GOT3 (cell line): Measurements from ENCODE around the gene HNF1A.
"Not testable (repeated sequence)": the region's sequence is repeated elsewhere in the genome, so short reads cannot be mapped to it uniquely, and the experiment has no call there.

Experiments
- DNase-seq: peaks from one replicate; lab custom pipeline; 2025; ENCODE audit warnings: mixed read lengths; lab: John Stamatoyannopoulos, UW

HNF1A gene, protein sequence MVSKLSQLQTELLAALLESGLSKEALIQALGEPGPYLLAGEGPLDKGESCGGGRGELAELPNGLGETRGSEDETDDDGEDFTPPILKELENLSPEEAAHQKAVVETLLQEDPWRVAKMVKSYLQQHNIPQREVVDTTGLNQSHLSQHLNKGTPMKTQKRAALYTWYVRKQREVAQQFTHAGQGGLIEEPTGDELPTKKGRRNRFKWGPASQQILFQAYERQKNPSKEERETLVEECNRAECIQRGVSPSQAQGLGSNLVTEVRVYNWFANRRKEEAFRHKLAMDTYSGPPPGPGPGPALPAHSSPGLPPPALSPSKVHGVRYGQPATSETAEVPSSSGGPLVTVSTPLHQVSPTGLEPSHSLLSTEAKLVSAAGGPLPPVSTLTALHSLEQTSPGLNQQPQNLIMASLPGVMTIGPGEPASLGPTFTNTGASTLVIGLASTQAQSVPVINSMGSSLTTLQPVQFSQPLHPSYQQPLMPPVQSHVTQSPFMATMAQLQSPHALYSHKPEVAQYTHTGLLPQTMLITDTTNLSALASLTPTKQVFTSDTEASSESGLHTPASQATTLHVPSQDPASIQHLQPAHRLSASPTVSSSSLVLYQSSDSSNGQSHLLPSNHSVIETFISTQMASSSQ

DNA sequence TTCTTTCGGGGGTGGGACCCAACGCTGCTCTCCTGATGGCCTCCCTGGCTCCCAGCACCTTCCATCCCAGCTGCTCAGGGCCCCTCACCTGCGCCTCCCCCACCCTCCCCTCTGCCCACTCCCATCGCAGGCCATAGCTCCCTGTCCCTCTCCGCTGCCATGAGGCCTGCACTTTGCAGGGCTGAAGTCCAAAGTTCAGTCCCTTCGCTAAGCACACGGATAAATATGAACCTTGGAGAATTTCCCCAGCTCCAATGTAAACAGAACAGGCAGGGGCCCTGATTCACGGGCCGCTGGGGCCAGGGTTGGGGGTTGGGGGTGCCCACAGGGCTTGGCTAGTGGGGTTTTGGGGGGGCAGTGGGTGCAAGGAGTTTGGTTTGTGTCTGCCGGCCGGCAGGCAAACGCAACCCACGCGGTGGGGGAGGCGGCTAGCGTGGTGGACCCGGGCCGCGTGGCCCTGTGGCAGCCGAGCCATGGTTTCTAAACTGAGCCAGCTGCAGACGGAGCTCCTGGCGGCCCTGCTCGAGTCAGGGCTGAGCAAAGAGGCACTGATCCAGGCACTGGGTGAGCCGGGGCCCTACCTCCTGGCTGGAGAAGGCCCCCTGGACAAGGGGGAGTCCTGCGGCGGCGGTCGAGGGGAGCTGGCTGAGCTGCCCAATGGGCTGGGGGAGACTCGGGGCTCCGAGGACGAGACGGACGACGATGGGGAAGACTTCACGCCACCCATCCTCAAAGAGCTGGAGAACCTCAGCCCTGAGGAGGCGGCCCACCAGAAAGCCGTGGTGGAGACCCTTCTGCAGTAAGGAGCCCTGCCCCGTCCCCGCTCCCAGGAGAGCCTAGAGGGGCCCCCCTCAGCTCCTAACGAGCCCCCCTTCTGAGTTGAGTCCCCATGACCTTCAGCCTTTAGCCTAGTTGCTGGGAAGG is at the start of gene HNF1A:
Gene HNF1A (plus strand): TSS at position 248 of the 924 bp plus-strand sequence. CDS start 226 bp downstream, at position 474.
- DNase-seq = no peak

DNA sequence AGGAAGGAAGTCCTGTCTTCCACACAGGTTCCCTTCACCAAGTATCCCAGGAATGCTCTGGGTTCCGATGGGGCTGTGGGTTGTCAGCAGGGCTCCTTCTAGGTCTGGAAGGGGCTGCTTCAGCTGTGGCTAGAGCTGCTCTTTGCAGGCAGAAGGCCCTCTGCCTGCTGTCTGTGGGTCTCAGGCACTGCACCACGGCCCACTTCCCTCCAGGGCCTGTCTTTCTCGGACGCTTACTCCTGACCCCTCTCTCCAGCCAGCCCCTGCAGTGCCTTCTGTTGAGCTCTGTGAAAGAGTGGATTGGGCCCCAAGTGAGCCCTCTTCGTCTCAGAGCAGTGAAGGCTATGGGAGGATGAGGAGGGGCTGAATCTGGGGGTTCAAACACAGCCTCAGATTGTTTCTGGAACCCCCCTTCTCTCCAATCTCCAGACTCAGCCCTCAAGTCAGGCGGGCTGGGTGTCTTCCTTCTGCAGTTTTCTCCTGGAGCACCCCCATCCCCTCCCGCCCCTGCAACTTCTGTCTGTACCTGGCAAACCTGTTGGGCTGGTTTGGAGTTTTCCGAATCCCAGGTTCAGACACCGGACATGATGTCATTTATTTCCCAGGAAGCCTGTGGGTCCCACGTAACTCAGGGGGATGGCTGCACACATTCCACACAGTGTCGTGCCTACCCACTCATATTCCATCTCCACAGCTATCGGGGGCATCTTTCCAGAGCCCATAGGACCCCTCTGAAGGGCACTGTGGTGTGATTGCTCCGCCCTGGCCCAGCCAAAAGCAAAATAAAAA is 49.3 kb upstream of the HNF1A start:
- no peak for DNase-seq

DNA sequence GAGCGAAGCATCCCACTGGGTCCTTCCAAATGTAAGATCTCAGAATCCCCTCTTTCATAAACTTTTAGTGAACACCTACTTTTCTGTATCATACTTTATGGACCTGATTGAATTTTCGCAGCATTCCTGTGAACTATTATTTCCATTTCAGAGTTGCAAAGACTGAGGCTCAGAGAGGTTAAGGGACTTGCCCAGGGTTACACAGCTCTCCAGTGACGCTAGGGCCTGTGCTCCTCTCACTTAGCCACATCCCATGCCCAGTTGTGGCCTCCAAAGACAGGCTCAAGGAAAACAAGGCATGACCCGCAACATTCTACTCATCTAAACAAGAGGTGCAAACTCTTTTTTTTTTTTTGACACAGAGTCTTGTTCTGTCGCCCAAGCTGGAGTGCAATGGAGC is 48.3 kb upstream of the HNF1A start:
- DNase-seq = no peak

DNA sequence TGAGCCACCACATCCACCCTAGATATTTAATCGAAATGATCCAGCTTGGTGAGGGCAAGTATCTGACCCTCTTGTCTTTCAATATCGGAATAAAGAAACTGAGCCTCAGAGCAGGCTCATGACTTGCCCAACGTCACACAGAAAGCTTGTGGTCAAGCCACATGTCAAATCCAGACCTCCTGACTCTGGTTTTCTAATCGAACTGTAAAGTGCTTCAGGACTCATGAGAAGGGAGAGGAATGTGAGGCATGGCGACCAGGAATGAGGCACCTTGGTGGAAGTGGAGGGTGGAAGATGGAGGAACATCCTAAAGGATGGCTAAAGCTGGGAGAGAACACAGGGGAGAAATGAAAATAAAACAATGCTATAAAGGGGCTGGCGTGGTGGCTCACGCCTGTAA is 46.3 kb upstream of the HNF1A start:
- DNase-seq = no peak

DNA sequence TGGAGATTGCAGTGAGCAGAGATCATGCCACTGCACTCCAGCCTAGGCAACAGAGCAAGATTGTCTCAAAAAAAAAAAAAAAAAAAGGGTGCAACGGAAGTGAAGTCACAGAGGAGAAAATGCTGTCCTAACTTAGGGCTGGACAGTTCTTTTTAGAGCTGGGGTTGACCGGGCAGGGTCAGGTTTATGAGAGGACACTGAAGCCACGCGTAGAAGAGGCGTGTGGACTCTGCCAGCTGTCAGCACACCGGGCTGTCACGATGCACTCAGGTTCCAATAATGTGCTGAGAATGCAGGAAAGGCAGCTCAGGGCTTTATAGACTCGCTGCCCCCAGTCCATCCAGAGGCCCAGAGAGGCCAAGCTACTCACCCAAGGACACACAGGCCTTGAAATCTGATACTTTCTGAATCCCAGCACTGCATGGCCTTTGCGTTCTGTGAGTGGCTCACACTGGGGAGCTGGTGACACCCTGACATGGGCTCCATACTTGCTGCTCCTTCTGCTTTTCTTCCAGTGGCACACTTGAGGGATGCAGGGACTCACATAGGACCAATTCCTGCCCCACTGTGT is 45.3 kb upstream of the HNF1A start:
- no peak for DNase-seq

DNA sequence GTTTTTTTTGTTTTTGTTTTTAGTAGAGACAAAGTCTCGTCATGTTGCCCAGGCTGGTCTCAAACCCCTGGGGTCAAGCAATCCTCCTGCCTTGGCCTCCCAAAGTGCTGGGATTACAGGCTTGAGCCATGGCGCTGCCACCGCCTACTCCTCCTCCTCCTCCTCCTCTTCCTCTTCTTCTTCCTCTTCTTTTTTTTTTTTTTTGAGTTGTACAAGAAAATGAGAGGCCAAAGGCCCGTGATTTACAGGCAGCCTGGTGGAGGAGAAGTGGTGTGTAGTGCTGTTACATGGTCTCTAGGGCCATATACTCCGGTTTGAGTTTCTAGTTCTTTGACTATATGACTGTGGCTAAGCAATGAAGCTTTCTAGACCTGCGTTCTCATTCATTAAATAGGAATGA is 44.6 kb upstream of the HNF1A start:
- DNase-seq = no peak

DNA sequence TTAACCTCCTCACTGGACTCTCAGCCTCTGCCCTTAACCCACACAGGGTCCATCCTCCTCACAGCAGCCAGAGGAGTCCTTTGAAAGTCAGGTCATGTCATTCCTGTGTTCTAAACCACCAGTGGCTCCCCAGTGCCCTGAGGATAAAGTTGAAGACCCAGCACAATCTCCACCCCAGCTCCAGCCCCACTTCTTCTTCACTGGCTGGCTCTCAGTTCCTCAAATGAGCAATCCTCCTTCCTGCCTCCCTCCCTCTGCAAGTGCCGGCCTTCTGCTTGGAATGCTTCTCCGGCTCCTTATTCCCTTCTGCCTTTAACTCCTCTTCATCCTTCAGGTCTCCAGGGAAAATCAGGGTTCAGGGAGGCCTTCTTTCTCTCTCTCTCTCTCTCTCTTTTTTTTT is 42.1 kb upstream of the HNF1A start:
- DNase-seq = no peak

DNA sequence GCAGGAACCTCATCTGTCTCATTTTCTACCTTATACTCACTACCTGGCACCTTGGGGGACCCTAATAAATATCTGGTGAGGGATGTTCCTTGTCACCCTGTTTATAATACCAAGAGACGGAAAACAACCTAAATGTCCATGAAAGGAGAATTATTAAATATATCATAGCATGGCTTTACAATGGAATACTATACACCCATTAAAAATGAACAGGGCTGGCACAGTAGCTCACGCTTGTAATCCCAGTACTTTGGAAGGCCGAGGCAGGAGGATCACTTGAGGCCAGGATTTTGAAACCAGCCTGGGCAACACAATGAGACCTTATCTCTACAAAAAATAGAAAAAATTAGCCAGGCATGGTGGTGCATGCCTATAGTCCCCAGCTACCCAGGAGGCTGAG is 39.8 kb upstream of the HNF1A start:
- DNase-seq = no peak

DNA sequence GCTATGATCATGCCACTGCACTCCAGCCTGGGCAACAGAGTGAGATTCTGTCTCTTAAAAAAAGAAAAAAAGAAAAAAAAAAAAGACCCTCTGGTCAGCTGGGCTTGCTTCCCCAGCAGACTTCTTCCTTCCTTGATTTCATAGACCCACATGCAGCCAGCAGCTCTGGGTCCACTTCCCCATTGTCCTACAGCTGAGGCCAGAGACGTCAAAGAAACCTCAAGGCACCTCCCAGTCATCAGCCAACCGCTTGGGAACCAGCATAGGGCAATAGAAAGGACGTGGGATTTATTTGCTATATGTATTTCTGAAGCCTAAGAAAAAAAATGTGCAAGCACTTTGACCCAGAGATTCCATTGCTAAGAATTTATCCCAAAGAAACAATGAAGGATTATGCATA is 38.8 kb upstream of the HNF1A start:
- DNase-seq = no peak

DNA sequence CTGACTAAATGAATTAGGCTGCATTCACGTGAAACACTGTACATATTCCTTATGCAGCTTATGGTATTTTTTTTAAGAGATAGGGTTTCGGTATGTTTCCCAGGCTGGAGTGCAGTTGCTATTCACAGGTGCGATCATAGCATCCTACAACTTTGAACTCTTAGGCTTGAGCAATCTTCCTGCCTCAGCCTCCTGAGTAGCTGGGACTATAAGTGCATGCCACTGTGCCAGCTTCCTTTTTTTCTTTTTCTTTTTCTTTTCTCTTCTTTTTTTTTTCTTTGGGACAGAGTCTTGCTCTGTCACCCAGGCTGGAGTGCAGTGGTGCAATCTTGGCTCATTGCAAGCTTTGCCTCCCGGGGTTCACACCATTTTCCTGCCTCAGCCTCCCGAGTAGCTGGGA is 38.3 kb upstream of the HNF1A start:
- DNase-seq = no peak

DNA sequence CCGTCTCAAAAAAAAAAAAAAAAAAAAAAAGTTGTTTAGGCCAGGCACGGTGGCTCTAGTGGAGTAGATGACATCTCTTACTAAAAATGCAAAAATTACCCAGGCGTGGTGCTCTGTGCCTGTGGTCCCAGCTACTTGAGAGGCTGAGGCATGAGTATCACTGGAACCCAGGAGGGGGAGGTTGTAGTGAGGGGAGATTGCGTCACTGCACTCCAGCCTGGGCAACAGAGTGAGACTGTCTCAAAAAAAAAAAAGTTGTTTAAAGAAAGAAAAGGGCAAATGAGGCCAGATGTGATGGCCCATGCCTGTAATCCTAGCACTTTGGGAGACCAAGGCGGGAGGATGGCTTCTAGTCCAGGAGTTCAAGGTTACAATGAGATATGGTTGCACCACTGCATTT is 37.5 kb upstream of the HNF1A start:
- DNase-seq = no peak

DNA sequence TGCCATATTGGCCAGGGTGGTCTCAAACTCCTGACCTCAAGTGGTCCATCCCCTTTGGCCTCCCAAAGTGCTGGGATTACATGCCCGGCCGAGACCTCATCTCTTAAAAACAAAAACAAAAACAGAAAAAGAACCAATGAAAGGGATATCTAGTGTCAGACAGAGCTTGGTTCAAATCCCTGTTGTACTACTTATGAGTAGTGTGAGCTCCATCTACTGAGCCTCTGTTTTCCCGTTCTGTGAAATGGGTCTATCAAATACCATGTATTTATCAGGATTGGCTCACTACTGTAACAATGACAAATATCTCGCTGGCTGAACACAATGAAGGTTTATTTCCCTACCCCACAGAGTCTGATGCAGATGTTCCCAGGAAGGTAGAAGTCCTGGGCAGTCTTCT is 36.9 kb upstream of the HNF1A start:
- DNase-seq = no peak

DNA sequence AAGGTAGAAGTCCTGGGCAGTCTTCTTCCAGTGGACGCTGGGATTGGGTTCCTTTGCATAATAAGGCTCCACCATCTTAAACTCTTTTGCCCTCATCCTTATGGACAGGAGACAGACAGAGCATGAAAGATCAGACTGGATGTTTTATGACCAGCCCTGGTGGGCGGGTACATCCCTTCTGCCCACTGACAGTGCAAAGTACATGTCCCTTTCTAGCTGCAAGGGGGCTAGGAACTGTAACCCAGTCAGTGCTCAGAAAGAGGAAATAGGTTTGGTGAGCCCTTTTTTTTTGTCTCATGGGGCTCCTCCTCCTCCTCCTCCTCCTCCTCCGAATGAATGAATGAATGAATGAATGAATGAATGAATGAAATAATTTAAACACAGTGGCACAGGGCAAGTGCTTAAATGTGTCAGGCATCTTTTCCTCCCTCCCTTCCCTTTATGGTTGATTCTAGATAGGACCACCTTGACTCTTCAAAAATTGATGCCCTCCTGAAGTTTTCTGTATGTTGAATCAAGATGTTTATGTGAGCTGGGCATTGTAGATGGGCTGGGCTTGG is 36.4 kb upstream of the HNF1A start:
- no peak for DNase-seq

DNA sequence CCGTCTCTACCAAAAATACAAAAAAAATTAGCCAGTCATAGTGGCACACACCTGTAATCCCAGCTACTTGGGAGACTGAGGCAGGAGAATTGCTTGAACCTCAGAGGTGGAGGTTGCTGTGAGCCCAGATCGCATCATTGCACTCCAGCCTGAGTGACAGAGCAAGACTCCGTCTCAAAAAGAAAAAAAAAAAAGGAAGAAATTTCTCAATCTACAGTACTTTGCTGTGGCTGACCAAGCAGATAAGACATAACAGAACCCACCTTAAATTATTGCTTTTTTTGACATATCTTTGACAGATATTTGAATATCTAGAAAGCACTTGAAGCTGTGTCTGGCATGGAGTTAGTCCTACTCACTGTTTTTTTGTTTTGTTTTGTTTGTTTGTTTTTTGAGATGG is 34.9 kb upstream of the HNF1A start:
- no peak for DNase-seq

DNA sequence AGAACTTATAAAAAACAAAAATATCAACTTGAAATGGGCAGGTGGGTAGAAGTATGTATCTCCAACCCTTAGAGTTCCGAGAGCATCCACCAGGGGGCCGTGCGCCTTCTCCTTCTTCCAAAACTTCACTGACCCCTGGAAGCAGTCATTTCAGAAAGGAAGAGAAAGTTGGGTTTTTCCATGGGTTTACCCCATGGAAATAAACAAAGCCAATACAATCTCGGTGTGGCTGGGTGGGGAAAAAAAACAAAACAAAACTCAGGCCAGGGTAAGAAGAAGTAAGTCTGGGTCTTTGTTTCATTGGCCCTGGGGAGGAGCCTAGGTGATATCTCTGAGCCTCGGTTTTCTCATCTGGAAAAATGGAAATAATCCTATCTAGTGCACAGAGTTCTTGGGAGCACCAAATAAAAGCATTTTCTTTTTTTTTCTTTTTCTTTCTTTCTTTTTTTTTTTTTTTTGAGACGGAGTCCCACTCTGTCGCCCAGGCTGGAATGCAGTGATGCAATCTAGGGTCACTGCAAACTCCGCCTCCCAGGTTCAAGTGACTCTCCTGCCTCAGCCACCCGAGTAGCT is 33.6 kb upstream of the HNF1A start:
- no peak for DNase-seq

DNA sequence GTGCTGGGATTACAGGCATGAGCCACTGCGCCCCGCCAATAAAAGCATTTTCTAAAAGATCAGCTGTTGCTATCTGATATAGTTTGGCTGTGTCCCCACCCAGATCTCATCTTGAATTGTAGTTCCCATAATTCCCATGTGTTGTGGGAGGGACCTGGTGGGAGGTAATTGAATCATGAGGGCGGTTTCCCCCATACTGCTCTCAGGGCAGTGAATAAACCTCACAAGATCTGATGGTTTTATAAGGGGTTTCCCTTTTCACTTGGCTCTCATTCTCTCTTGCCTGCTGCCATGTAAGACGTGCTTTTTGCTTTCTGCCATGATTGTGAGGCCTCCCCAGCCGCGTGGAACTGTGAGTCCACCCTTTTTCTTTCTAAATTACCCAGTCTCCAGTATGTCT is 32.8 kb upstream of the HNF1A start:
- not testable (repeated sequence) for DNase-seq

DNA sequence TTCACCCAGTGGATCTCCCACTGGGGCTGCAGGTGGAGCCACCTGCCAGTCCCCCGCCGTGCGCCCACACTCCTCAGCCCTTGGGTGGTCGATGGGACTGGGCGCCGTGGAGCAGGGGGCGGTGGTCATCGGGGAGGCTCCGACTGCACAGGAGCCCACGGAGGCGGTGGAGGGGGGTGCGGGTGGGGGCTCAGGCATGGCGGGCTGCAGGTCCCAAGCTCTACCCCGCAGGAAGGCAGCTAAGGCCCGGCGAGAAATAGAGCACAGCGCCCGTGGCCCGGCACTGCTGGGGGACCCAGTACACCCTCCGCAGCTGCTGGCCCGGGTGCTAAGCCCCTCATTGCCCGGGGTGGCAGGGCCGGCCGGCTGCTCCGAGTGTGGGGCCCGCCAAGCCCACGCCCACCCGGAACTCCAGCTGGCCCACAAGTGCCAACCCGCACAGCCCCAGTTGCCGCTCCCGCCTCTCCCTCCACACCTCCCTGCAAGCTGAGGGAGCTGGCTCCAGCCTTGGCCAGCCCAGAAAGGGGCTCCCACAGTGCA is 28.0 kb upstream of the HNF1A start:
- DNase-seq = not testable (repeated sequence)

DNA sequence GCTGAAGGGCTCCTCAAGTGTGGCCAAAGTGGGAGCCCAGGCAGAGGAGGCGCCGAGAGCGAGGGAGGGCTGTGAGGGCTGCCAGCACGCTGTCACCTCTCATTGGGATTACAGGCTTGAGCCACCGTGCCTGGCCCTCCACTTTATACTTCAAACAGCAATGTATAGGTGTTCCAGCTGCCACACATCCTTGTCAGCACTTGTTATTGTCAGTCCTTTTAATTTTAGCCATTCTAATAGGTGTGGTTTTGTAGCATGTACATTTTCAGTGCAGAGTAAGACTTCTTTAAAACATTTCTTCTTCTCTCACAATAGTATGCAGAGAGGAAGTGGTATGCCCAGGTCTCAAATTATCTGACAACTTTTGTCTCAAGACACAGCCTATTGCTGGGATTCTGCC is 27.5 kb upstream of the HNF1A start:
- DNase-seq = no peak

DNA sequence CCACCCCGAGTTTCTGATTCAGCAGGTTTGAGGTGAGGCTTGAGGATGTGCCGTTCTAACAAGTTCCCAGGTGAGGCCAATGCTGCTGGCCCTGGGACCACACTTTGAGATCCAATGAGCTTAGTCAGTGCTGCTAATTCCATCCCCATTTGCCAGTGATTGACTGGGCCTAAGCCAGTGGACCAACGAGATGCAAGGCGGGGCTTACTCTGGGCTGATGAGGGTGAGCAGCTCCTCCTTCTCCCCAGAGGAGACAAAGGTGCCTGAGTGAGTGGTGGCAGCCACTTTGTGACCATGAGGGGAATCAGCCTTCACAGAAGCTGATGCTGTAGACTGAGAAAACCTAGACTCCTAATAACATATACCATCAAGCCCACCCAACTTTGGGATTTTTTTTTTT is 23.1 kb upstream of the HNF1A start:
- DNase-seq = no peak

DNA sequence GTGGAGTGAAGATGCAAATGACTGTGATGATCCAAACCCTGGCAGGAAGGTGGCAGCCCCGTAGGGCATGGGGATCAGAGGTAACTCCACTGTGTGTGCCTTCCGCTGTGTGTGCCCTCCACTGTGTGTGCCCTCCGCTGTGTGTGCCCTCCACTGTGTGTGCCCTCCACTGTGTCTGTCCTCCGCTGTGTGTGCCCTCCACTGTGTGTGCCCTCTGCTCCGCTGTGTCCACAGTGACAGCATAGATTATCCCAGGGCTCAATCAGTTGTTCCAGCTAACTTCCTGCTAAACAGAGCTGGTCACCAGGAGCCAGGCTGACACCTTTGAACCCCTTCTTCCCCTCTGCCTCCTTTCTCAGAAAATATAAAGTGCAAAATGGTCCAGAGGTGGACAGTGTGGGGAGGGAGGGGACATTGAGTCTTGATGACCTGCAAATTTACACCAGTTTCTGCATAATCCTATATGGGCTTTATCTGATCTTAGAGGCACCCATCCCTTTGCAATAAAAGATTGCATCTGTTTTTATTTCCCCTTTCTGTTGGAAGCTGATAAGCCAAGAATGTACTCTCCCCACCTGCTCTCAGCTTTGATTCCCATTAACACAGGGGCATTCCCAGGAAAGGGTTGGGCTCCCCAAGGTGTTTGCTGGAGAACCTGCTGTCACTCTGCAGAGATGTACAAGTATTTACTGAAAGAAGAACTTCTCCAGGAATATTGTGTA is 21.6 kb upstream of the HNF1A start:
- no peak for DNase-seq
